Endothelial cell of umbilical vein (primary cell): ENCODE data around the gene THSD4. TPM values are rescaled to one million over a fixed set of nuclear protein-coding genes. Genes with fewer than 3 reads are reported as not detected.

Experiments used
- BruUV-seq: library from RNA; stranded (reverse); fragments of 400-500 nt; replicated peaks from 2 replicates; lab custom pipeline; 2021; lab: Mats Ljungman, UMichigan
- CTCF ChIA-PET: fragments of 300-600, 350-600 bp; sonication (Branson Sonifier 250); formaldehyde crosslinking; loops from one replicate; lab custom pipeline; 2021; ENCODE audit warnings: antibody characterized with exemption, inconsistent platforms; lab: Charles Lee
- POLR2A ChIA-PET: fragments of 300-600, 350-600 bp; sonication (Branson Sonifier 250); formaldehyde crosslinking; loops from one replicate; lab custom pipeline; 2021; ENCODE audit warnings: antibody characterized with exemption, inconsistent platforms; lab: Charles Lee
- DNase-seq: peaks from one replicate; pipeline ENCODE4 v3.0.0-alpha.2; 2011; ENCODE audit warnings: low read depth, low spot score
- FAIRE-seq: peaks from 2 replicates; lab custom pipeline; 2011; peaks lifted over from hg19 to GRCh38; lab: Jason Lieb, UNC
- H2AFZ ChIP-seq: 2 replicates; pipeline ENCODE4 v1.6.0; 2012; ENCODE audit warnings: low read depth, low read length, control low read depth, inconsistent platforms
- H3K27ac ChIP-seq: 2 replicates; pipeline ENCODE4 v1.5.1; 2011; ENCODE audit warnings: low read depth, mild to moderate bottlenecking, control low read depth, low read length, moderate library complexity; ENCODE audit not compliant: insufficient read depth
- H3K27me3 ChIP-seq, 2 experiments: 2 replicates each; pipeline versions ENCODE4 v1.6.0 to v1.6.1; 2011; ENCODE audit warnings: low read length in 2 of 2, mixed read lengths in 1 of 2; ENCODE audit not compliant: control insufficient read depth in 2 of 2, insufficient read depth in 2 of 2
- H3K36me3 ChIP-seq, 2 experiments: 2 replicates in 1 of 2; 3 replicates in 1 of 2; pipeline ENCODE4 v1.5.1; 2011; ENCODE audit warnings: low read length in 2 of 2, mild to moderate bottlenecking in 1 of 2, moderate library complexity in 1 of 2; ENCODE audit not compliant: control insufficient read depth in 2 of 2, insufficient read depth in 2 of 2; ENCODE audit errors: extremely low read depth in 1 of 2
- H3K4me1 ChIP-seq: 3 replicates; pipeline ENCODE4 v1.5.1; 2011; ENCODE audit warnings: mild to moderate bottlenecking, low read length; ENCODE audit not compliant: control insufficient read depth, insufficient read depth; ENCODE audit errors: extremely low read depth
- H3K4me2 ChIP-seq: 2 replicates; pipeline ENCODE4 v1.6.1; 2011; ENCODE audit warnings: low read length, control low read depth, mixed read lengths; ENCODE audit not compliant: insufficient read depth
- H3K4me3 ChIP-seq, 3 experiments: fragments of 200-600 bp in 1 of 3; sonication (generic), shearing (Covaris generic) in 1 of 3; replicated peaks in 1 of 3; 2 replicates each; pipeline ENCODE4 v1.5.1; 2011 to 2016; ENCODE audit warnings: control low read depth in 3 of 3, low read length in 3 of 3, mild to moderate bottlenecking in 2 of 3, inconsistent platforms in 1 of 3, low read depth in 1 of 3, moderate library complexity in 1 of 3; ENCODE audit not compliant: insufficient read depth in 1 of 3
- H3K79me2 ChIP-seq: 2 replicates; pipeline ENCODE4 v1.6.0; 2012; ENCODE audit warnings: low read length, inconsistent platforms; ENCODE audit not compliant: control insufficient read depth, insufficient read depth
- H3K9ac ChIP-seq: replicated peaks from 2 replicates; pipeline ENCODE3; 2011; ENCODE audit warnings: low read length, control low read depth; ENCODE audit not compliant: insufficient read depth; ENCODE audit errors: extremely low read depth
- H3K9me1 ChIP-seq: replicated peaks from 3 replicates; pipeline ENCODE4 v1.6.0; 2011; ENCODE audit warnings: mild to moderate bottlenecking, low read length; ENCODE audit not compliant: control insufficient read depth, insufficient read depth; ENCODE audit errors: extremely low read depth
- H3K9me3 ChIP-seq: replicated peaks from 2 replicates; pipeline ENCODE4 v1.5.1; 2012; ENCODE audit warnings: low read length, inconsistent platforms; ENCODE audit not compliant: control insufficient read depth, insufficient read depth
- H4K20me1 ChIP-seq: replicated peaks from 2 replicates; pipeline ENCODE3; 2011; ENCODE audit warnings: mild to moderate bottlenecking, low read length; ENCODE audit not compliant: control insufficient read depth, insufficient read depth; ENCODE audit errors: extremely low read depth
- CTCF ChIP-seq, 2 donors: IDR thresholded peaks; 1 replicate in 1 of 2; 2 replicates in 1 of 2; pipeline ENCODE4 v1.5.1; 2011; ENCODE audit warnings: low read length in 2 of 2, mild to moderate bottlenecking in 2 of 2, moderate library complexity in 2 of 2, control low read depth in 1 of 2, inconsistent platforms in 1 of 2, low read depth in 1 of 2; ENCODE audit not compliant: insufficient read depth in 1 of 2; ENCODE audit errors: extremely low read depth in 1 of 2
- EZH2 ChIP-seq: IDR thresholded peaks from 2 replicates; pipeline ENCODE4 v1.6.1; 2012; ENCODE audit warnings: borderline replicate concordance, low read depth, mild to moderate bottlenecking, moderate library complexity, low read length, inconsistent platforms; ENCODE audit not compliant: severe bottlenecking
- FOS ChIP-seq: IDR thresholded peaks from 2 replicates; pipeline ENCODE4 v1.6.1; 2011; ENCODE audit warnings: mild to moderate bottlenecking, low read length, moderate library complexity, borderline replicate concordance; ENCODE audit not compliant: insufficient read depth
- GATA2 ChIP-seq: IDR thresholded peaks from 2 replicates; pipeline ENCODE4 v1.7.0; 2011; ENCODE audit warnings: low read depth, mild to moderate bottlenecking, moderate library complexity, mixed read lengths, low read length; ENCODE audit not compliant: insufficient read length, insufficient read depth
- JUN ChIP-seq: IDR thresholded peaks from 2 replicates; pipeline ENCODE4 v1.6.1; 2011; ENCODE audit warnings: borderline replicate concordance, low read depth; ENCODE audit not compliant: insufficient read length, insufficient read depth
- MAX ChIP-seq: IDR thresholded peaks from 2 replicates; pipeline ENCODE4 v1.6.1; 2011; ENCODE audit not compliant: insufficient read depth, insufficient read length
- MYC ChIP-seq: IDR thresholded peaks from one replicate; pipeline ENCODE4 v1.6.1; 2011; ENCODE audit warnings: mild to moderate bottlenecking, low read depth, low read length
- POLR2A ChIP-seq: IDR thresholded peaks from 2 replicates; pipeline ENCODE4 v1.6.1; 2012; ENCODE audit warnings: low read depth, mild to moderate bottlenecking, control low read depth, low read length
- POLR2AphosphoS5 ChIP-seq: IDR thresholded peaks from 2 replicates; pipeline ENCODE4 v1.6.1; 2012; ENCODE audit warnings: low read depth, mild to moderate bottlenecking, control low read depth, low read length, moderate library complexity; ENCODE audit not compliant: insufficient read depth
- dilution Hi-C: fragments of 300-500 bp; cut with MboI; formaldehyde crosslinking; loops from one replicate; pipeline ENCODE4 v1.15.0; 2019; ENCODE audit warnings: low sequenced_read_pairs; ENCODE audit not compliant: extremely low pct_ligation_motif_present
- intact Hi-C: fragments of 100-400 bp; cut with micrococcal nuclease; formaldehyde crosslinking; loops from one replicate; pipeline ENCODE4 v1.10.0; 2022
- polyA plus RNA-seq, 4 experiments: library from polyadenylated mRNA; depleted of rRNA in 3 of 4; stranded (reverse) in 3 of 4; unstranded in 1 of 4; fragments of >200 nt; gene quantifications; 2 replicates each; pipeline versions ENCODE4 v1.2.1 to v1.2.3, GENCODE V29; 2011 to 2012; ENCODE audit warnings: missing spikeins in 1 of 4
- total RNA-seq: library from RNA; stranded (reverse); gene quantifications from 2 replicates; pipeline ENCODE4 v1.2.3, GENCODE V29; 2021

Gene THSD4
- total and polyA plus RNA-seq, 2 donors (not counting 3 experiments of a cell fraction or from before 2014, with no cell fraction given) = 9.9 to 25.4 TPM

DNA sequence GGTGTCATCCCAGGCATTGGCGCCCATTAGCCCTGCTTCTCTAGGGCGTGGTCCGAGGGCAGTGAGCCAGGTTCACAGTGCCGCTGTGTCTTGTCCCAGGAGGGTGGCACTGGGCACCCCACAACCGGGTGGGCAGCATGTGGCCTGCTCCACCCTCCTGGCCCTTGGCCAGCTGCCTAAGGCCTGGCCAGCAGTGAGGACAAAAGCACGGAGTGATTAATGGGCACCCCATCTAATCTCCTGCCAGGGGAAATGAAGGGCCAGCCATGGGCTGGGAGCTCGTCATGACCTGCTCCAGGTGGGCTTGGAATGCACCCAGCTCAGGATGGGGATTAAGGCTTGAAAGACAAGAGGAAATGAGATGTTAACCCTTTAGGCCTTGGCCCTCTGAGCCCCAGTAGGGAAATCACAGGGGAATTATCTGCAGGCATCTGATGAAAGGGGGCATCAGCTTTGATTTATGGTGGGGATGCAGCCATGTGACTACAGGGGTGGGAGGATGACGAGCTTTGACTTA lies 5.2 kb downstream of the THSD4 start:
- Histone ChIP-seq H3K27ac (no peak overlapping the region), H4K20me1 (no peaks in the 10 kb centered on the region), H3K4me3 (no peak overlapping the region), H3K36me3 (no peaks in the 10 kb centered on the region), H2AFZ (no peak overlapping the region), H3K9me1 (no peaks in the 10 kb centered on the region), H3K4me2 (no peak overlapping the region), H3K9ac (no peak overlapping the region), H3K79me2 (peaks cover 5% of the 10 kb centered on the region), H3K4me1 (peaks cover 7% of the 10 kb centered on the region), H3K9me3 (no peaks in the 10 kb centered on the region), H3K27me3 (no peaks in the 10 kb centered on the region)
- intact Hi-C loops = loop anchor here (1.0 kb wide), 1 partner anchor 262 kb away; no protein-coding TSS in a partner anchor
- DNase-seq = no peak
- ChIA-PET CTCF (interaction anchor here (2.6 kb wide), 1 partner anchor 320 kb away, joined by 10 read pairs; no protein-coding TSS in a partner anchor), POLR2A (no interaction called here)
- no peak for TF ChIP-seq POLR2AphosphoS5
- no peak for TF ChIP-seq GATA2
- TF ChIP-seq MAX = no peak
- no peak for TF ChIP-seq EZH2
- TF ChIP-seq MYC = no peak
- no peak for TF ChIP-seq FOS
- TF ChIP-seq POLR2A = no peak
- TF ChIP-seq JUN = no peak
- TF ChIP-seq CTCF (IDR thresholded peaks at IDR 0.05; ENCODE audit: extremely low read depth in 1 of 2, insufficient read depth in 1 of 2, low read depth in 1 of 2, low read length in 2 of 2) = no peak
- dilution Hi-C loops = no loop called here
- no TSS peak for BruUV-seq
- FAIRE-seq = no peak
